ENCODE data around the gene ARHGAP31.

The ARHGAP31 gene

DNA sequence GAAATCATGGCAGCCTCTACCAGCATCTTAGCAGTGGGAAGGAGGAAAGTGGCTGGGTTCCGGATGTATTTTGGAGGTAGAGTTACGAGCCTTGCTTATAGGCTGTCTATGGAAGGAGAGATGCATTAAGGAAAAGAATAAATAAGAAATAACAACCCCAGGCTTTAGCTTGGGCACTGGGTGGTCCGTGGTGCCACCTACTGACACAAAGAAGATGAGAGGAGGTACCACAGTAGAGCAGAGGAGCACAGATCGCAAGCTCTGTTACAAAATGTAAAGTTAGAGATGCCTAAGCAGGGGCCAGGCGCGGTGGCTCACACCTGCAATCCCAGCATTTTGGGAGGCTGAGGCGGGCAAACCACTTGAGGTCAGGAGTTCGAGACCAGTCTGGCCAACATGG is 94.4 kb downstream of the ARHGAP31 start:
- H3K4me3 ChIP-seq (ENCODE audit: low read depth, low read length), result no peak overlapping the region
- TF ChIP-seq, protein P1, sequence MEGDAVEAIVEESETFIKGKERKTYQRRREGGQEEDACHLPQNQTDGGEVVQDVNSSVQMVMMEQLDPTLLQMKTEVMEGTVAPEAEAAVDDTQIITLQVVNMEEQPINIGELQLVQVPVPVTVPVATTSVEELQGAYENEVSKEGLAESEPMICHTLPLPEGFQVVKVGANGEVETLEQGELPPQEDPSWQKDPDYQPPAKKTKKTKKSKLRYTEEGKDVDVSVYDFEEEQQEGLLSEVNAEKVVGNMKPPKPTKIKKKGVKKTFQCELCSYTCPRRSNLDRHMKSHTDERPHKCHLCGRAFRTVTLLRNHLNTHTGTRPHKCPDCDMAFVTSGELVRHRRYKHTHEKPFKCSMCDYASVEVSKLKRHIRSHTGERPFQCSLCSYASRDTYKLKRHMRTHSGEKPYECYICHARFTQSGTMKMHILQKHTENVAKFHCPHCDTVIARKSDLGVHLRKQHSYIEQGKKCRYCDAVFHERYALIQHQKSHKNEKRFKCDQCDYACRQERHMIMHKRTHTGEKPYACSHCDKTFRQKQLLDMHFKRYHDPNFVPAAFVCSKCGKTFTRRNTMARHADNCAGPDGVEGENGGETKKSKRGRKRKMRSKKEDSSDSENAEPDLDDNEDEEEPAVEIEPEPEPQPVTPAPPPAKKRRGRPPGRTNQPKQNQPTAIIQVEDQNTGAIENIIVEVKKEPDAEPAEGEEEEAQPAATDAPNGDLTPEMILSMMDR (IDR thresholded peaks at IDR 0.05; ENCODE audit: low read depth, low read length, missing control alignments), result peak; percentile 23
- DNase-seq (ENCODE audit: low read depth), result no peak
- in situ Hi-C loops (cut with HindIII; ENCODE audit: low sequenced_read_pairs), result no loop called here

DNA sequence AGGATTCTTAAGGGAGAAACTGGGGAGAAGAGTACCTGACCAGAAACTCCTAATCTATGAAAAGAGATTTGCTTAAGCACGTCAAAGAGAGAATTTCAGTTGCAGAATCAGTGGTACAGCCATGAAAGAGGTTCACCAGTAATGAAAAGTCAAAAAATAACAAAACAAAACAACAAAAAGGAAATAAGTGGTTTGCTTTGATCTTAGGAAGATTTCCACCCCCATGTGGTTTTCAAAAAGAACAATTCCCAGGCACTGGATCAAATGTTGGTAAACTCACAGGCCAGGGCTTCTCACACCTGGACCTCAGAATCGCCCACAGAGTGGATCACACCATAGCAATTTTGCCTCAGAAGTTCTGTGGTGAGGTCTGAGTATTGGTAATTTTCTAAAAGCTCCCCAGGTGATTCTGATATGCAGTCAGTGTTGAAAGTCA is 101.8 kb downstream of the ARHGAP31 start:
- H3K4me3 ChIP-seq (ENCODE audit: low read depth, low read length), result no peak overlapping the region
- TF ChIP-seq, protein P1 (IDR thresholded peaks at IDR 0.05; ENCODE audit: low read depth, low read length, missing control alignments), result no peak
- no peak for DNase-seq (ENCODE audit: low read depth)
- in situ Hi-C loops (cut with HindIII; ENCODE audit: low sequenced_read_pairs), result no loop called here

DNA sequence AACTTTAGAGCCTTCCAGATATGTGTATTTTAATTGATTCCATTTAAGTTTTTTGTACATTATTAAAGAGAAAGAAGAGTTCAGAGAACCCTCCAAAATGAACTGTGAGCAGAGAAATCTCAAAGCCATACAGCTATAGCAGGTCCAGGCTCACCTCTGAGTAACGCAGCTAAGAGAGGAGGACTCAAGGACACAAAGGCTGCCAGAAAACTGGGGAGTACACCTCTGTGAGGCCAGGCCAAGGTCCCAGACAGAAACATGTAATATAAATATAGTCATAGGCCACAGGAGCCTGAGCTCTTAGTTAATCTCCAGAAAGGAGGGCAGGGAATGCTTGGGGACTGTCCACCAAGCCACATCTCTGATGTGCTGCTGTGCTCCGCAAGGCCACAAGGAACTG is 102.7 kb downstream of the ARHGAP31 start:
- in situ Hi-C loops (cut with HindIII; ENCODE audit: low sequenced_read_pairs), result no loop called here

DNA sequence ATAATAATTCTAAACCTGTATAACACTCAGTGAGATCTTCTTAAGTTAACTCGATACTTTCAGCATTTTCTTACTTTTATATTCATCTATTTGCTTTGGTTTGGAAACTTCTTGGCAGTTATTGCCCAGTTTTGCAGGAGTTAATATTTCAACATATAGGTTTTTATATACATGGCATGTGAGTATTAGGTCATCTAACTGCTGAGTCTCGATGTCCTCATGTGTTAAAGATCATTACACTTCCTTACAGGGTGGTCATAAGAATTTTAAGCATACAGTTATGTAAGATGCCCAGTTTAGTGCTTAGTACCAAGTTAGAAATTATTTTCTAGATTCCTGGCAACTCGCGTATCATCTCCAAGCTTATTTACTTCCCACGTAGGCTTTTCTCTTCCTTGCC is 106.3 kb downstream of the ARHGAP31 start:
- in situ Hi-C loops (cut with HindIII; ENCODE audit: low sequenced_read_pairs), result no loop called here
- no peak for DNase-seq (ENCODE audit: low read depth)
- H3K4me3 ChIP-seq (ENCODE audit: low read depth, low read length), result no peak overlapping the region

More for the DNA sequence above, 102.7 kb downstream of the ARHGAP31 start:
- DNase-seq (ENCODE audit: low read depth), result no peak
- H3K4me3 ChIP-seq (ENCODE audit: low read depth, low read length), result no peak overlapping the region
- TF ChIP-seq, protein P1 (IDR thresholded peaks at IDR 0.05; ENCODE audit: low read depth, low read length, missing control alignments), result no peak

DNA sequence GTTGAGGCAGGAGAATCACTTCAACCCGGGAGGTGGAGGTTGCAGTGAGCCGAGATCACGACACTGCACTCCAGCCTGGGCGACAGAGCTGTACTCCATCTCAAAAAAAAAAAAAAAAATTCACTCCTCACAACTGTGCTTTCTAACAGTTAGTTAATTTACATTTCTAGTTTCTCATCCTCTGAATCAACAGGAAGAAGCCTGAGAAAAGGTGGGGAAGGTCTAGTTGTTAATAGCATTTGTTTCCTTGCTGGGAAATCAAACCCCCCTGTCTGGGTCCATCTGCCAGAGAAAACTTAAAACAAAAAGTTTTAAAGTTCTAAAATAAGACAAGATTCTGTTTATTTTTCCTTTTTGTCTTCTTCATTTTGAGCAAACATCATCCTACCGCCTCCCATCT is 106.9 kb downstream of the ARHGAP31 start:
- H3K4me3 ChIP-seq (ENCODE audit: low read depth, low read length), result no peak overlapping the region
- in situ Hi-C loops (cut with HindIII; ENCODE audit: low sequenced_read_pairs), result no loop called here
- TF ChIP-seq, protein P1 (IDR thresholded peaks at IDR 0.05; ENCODE audit: low read depth, low read length, missing control alignments), result no peak
- no peak for DNase-seq (ENCODE audit: low read depth)

More for the DNA sequence above, 106.3 kb downstream of the ARHGAP31 start:
- TF ChIP-seq, protein P1 (IDR thresholded peaks at IDR 0.05; ENCODE audit: low read depth, low read length, missing control alignments), result no peak

DNA sequence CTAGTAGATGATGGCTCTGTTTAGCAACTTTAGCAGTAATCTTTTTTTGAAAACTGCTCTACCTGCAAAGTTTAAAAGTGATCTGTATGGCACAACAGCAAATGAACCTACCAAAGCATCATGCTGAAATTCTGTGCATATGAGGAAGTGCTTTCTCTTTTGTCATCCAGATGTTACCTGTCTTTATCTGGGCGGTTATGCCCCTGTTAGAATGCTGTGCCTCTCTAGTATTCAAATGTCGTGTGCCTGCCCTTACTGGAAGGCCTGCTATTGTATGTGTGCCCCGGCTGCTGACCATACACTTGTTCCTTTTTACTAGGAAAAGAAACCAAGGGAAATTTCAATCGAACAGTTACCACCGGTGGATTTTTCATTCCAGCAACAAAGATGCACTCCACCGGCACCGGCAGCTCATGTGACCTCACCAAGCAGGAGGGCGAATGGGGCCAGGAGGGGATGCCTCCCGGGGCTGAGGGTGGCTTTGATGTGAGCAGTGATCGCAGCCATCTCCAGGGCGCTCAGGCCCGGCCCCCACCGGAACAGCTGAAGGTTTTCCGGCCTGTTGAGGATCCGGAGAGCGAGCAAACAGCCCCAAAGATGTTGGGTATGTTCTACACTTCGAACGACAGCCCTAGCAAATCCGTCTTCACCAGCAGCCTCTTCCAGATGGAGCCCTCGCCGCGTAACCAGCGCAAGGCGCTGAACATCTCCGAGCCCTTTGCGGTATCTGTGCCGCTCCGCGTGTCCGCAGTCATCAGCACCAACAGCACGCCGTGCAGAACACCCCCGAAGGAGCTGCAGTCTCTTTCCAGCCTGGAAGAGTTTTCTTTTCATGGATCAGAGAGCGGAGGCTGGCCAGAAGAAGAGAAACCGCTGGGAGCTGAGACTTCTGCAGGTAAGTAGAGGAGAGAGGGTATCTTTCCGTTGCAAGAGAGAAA is 107.6 kb downstream of the ARHGAP31 start:
- TF ChIP-seq, protein P1 (IDR thresholded peaks at IDR 0.05; ENCODE audit: low read depth, low read length, missing control alignments), result no peak
- no peak overlapping the region for H3K4me3 ChIP-seq (ENCODE audit: low read depth, low read length)
- in situ Hi-C loops (cut with HindIII; ENCODE audit: low sequenced_read_pairs), result no loop called here
- DNase-seq (ENCODE audit: low read depth), result no peak
